H1 (cell line): Measurements from ENCODE around the gene TNFAIP1. TPM values are rescaled to one million over a fixed set of nuclear protein-coding genes. Genes with fewer than 3 reads are reported as not detected.
A peak's percentile ranks its signal among the peaks of the same experiment; 100 is the strongest.

ENCODE experiments used
- CTCF ChIA-PET: fragments of 300-600 bp; sonication (Branson Sonifier 250); formaldehyde crosslinking; loops from one replicate; lab custom pipeline; 2021; ENCODE audit not compliant: partially characterized antibody; lab: Charles Lee
- POLR2A ChIA-PET: fragments of 300-600 bp; sonication (Branson Sonifier 250); formaldehyde crosslinking; loops from one replicate; lab custom pipeline; 2021; ENCODE audit warnings: inconsistent platforms; ENCODE audit not compliant: partially characterized antibody; lab: Charles Lee
- DNase-seq, 2 experiments: peaks; one replicate each; pipeline versions ENCODE4 v3.0.0 to v3.0.0-alpha.2; 2010 to 2022; ENCODE audit warnings: low spot score in 2 of 2, low read depth in 1 of 2, mixed read lengths in 1 of 2
- FAIRE-seq: peaks from 2 replicates; lab custom pipeline; 2011; peaks lifted over from hg19 to GRCh38; lab: Jason Lieb, UNC
- H2AFZ ChIP-seq: 2 replicates; pipeline ENCODE4 v1.8.1; 2012; ENCODE audit warnings: low read length, inconsistent platforms
- H2AK5ac ChIP-seq: 2 replicates; pipeline ENCODE4 v1.6.1; 2013; ENCODE audit warnings: low read depth, low read length
- H2BK120ac ChIP-seq: replicated peaks from 2 replicates; pipeline ENCODE3; 2013; ENCODE audit warnings: low read depth, low read length, inconsistent platforms
- H2BK12ac ChIP-seq: 2 replicates; pipeline ENCODE4 v1.6.1; 2013; ENCODE audit warnings: low read depth, low read length
- H2BK15ac ChIP-seq: 2 replicates; pipeline ENCODE4 v1.6.1; 2013; ENCODE audit warnings: low read length
- H2BK20ac ChIP-seq: 2 replicates; pipeline ENCODE4 v1.6.1; 2013; ENCODE audit warnings: low read length
- H2BK5ac ChIP-seq: 2 replicates; pipeline ENCODE4 v1.6.1; 2013; ENCODE audit warnings: low read depth, low read length
- H3K14ac ChIP-seq: 2 replicates; pipeline ENCODE4 v1.6.1; 2013; ENCODE audit warnings: inconsistent platforms; ENCODE audit not compliant: insufficient read length
- H3K18ac ChIP-seq: 2 replicates; pipeline ENCODE4 v1.6.1; 2013; ENCODE audit warnings: low read length; ENCODE audit errors: extremely low read depth
- H3K23ac ChIP-seq: 2 replicates; pipeline ENCODE4 v1.6.1; 2013; ENCODE audit warnings: inconsistent platforms; ENCODE audit not compliant: insufficient read length
- H3K23me2 ChIP-seq: 2 replicates; pipeline ENCODE4 v1.6.1; 2013; ENCODE audit warnings: low read depth, low read length
- H3K27ac ChIP-seq: 2 replicates; pipeline ENCODE4 v1.6.1; 2011; ENCODE audit warnings: low read depth, low read length, inconsistent platforms
- H3K27me3 ChIP-seq, 4 experiments: replicated peaks in 1 of 4; 1 replicate in 1 of 4; 2 replicates in 3 of 4; pipeline versions ENCODE4 v1.6.1 to v1.8.1; 2011 to 2013; ENCODE audit warnings: low read length in 3 of 4, mild to moderate bottlenecking in 3 of 4, inconsistent platforms in 2 of 4, mixed read lengths in 2 of 4, moderate library complexity in 1 of 4; ENCODE audit not compliant: control insufficient read depth in 3 of 4, insufficient read depth in 3 of 4; ENCODE audit errors: extremely low read depth in 1 of 4
- H3K36me3 ChIP-seq, 4 experiments: 2 replicates each; pipeline versions ENCODE4 v1.6.1 to v1.8.1; 2011 to 2013; ENCODE audit warnings: mild to moderate bottlenecking in 4 of 4, low read length in 3 of 4, moderate library complexity in 2 of 4, control low read depth in 1 of 4, inconsistent platforms in 1 of 4; ENCODE audit not compliant: insufficient read depth in 4 of 4, control insufficient read depth in 2 of 4
- H3K4ac ChIP-seq: replicated peaks from 2 replicates; pipeline ENCODE3; 2013; ENCODE audit warnings: low read length, low read depth, mixed read lengths, inconsistent platforms; ENCODE audit not compliant: insufficient read length
- H3K4me1 ChIP-seq, 4 experiments: replicated peaks in 1 of 4; 1 replicate in 1 of 4; 2 replicates in 3 of 4; pipeline versions ENCODE4 v1.6.1 to v1.8.1; 2011 to 2013; ENCODE audit warnings: low read length in 3 of 4, inconsistent platforms in 2 of 4, mixed read lengths in 1 of 4; ENCODE audit not compliant: insufficient read depth in 4 of 4, control insufficient read depth in 3 of 4
- H3K4me2 ChIP-seq, 2 experiments: 2 replicates each; pipeline versions ENCODE4 v1.6.1 to v1.8.1; 2011 to 2013; ENCODE audit warnings: low read depth in 2 of 2, low read length in 2 of 2, control low read depth in 1 of 2, inconsistent platforms in 1 of 2, mild to moderate bottlenecking in 1 of 2; ENCODE audit not compliant: insufficient read depth in 1 of 2
- H3K4me3 ChIP-seq, 4 experiments: fragments of 200-600, 300-600 bp in 1 of 4; sonication (generic), shearing (Covaris generic), sonication (Bioruptor Twin) in 1 of 4; 2 replicates each; pipeline versions ENCODE4 v1.5.1 to v1.8.1; 2011 to 2016; ENCODE audit warnings: low read length in 4 of 4, low read depth in 3 of 4, control low read depth in 2 of 4, inconsistent platforms in 2 of 4, mild to moderate bottlenecking in 2 of 4, mixed read lengths in 1 of 4, moderate library complexity in 1 of 4; ENCODE audit not compliant: insufficient read depth in 2 of 4; ENCODE audit errors: extremely low read depth in 1 of 4
- H3K56ac ChIP-seq: replicated peaks from 2 replicates; pipeline ENCODE3; 2013; ENCODE audit warnings: low read depth, mild to moderate bottlenecking, mixed read lengths, low read length, inconsistent platforms; ENCODE audit not compliant: insufficient read length
- H3K79me1 ChIP-seq: 2 replicates; pipeline ENCODE4 v1.6.1; 2013; ENCODE audit warnings: low read depth, low read length, control low read depth
- H3K79me2 ChIP-seq, 2 experiments: 2 replicates each; pipeline versions ENCODE4 v1.6.1 to v1.8.1; 2012 to 2013; ENCODE audit warnings: low read length in 2 of 2, mild to moderate bottlenecking in 2 of 2, inconsistent platforms in 1 of 2; ENCODE audit not compliant: insufficient read depth in 2 of 2, control insufficient read depth in 1 of 2
- H3K9ac ChIP-seq, 4 experiments: replicated peaks in 1 of 4; 1 replicate in 1 of 4; 2 replicates in 3 of 4; pipeline versions ENCODE4 v1.6.1 to v1.8.1; 2011 to 2013; ENCODE audit warnings: low read depth in 3 of 4, low read length in 3 of 4, control low read depth in 2 of 4, mild to moderate bottlenecking in 2 of 4, moderate library complexity in 2 of 4, inconsistent platforms in 1 of 4; ENCODE audit errors: extremely low read depth in 1 of 4
- H3K9me3 ChIP-seq, 2 experiments: 2 replicates each; pipeline versions ENCODE4 v1.6.1 to v1.8.1; 2012 to 2013; ENCODE audit warnings: mild to moderate bottlenecking in 2 of 2, moderate library complexity in 2 of 2, control low read depth in 1 of 2, inconsistent platforms in 1 of 2, low read depth in 1 of 2, low read length in 1 of 2, mixed read lengths in 1 of 2; ENCODE audit not compliant: insufficient read depth in 2 of 2
- H4K20me1 ChIP-seq, 2 experiments: replicated peaks in 1 of 2; 2 replicates each; pipeline versions ENCODE3 to v1.8.1; 2011 to 2013; ENCODE audit warnings: inconsistent platforms in 2 of 2, low read length in 2 of 2, mild to moderate bottlenecking in 1 of 2; ENCODE audit not compliant: insufficient read depth in 2 of 2, control insufficient read depth in 1 of 2
- H4K5ac ChIP-seq: 2 replicates; pipeline ENCODE4 v1.6.1; 2013; ENCODE audit warnings: low read length, low read depth, mixed read lengths, inconsistent platforms; ENCODE audit not compliant: insufficient read length
- H4K8ac ChIP-seq: 2 replicates; pipeline ENCODE4 v1.8.0; 2013; ENCODE audit warnings: mild to moderate bottlenecking, moderate library complexity, low read length, inconsistent platforms; ENCODE audit not compliant: insufficient read depth; ENCODE audit errors: extremely low read depth
- H4K91ac ChIP-seq: replicated peaks from 2 replicates; pipeline ENCODE3; 2013; ENCODE audit warnings: low read length, mixed read lengths, inconsistent platforms; ENCODE audit not compliant: insufficient read length
- CHD2 ChIP-seq: IDR thresholded peaks from 2 replicates; pipeline ENCODE4 v1.6.1; 2012; ENCODE audit warnings: low read length, improper control_type of control experiment
- HDAC6 ChIP-seq: IDR thresholded peaks from one replicate; pipeline ENCODE4 v1.7.1; 2012; ENCODE audit warnings: low read depth, mild to moderate bottlenecking, inconsistent platforms, low read length, moderate library complexity
- KDM4A ChIP-seq: IDR thresholded peaks from one replicate; pipeline ENCODE4 v1.7.1; 2012; ENCODE audit warnings: low read depth, mild to moderate bottlenecking, moderate library complexity, low read length, inconsistent platforms; ENCODE audit not compliant: severe bottlenecking
- NRF1 ChIP-seq: IDR thresholded peaks from 2 replicates; pipeline ENCODE4 v1.6.1; 2011; ENCODE audit warnings: mild to moderate bottlenecking, low read depth, low read length, improper control_type of control experiment
- POU5F1 ChIP-seq: IDR thresholded peaks from 2 replicates; pipeline ENCODE4 v1.6.1; 2011; ENCODE audit warnings: low read depth, mild to moderate bottlenecking, low read length, moderate library complexity
- SIN3A ChIP-seq, 2 experiments: IDR thresholded peaks in 1 of 2; conservative IDR thresholded peaks in 1 of 2; 2 replicates each; pipeline ENCODE4 v1.6.1; 2011 to 2012; ENCODE audit warnings: low read length in 2 of 2, improper control_type of control experiment in 1 of 2, low read depth in 1 of 2, mild to moderate bottlenecking in 1 of 2
- SIX5 ChIP-seq: IDR thresholded peaks from 2 replicates; pipeline ENCODE4 v1.6.1; 2011; ENCODE audit warnings: mild to moderate bottlenecking, low read depth, low read length
- SP1 ChIP-seq: IDR thresholded peaks from 2 replicates; pipeline ENCODE4 v1.6.1; 2011; ENCODE audit warnings: low read depth, low read length
- SP2 ChIP-seq: IDR thresholded peaks from 2 replicates; pipeline ENCODE4 v1.6.1; 2012; ENCODE audit warnings: mild to moderate bottlenecking, low read length, inconsistent platforms
- TBP ChIP-seq: IDR thresholded peaks from 2 replicates; pipeline ENCODE4 v1.6.1; 2011; ENCODE audit warnings: low read depth, low read length, improper control_type of control experiment
- TCF12 ChIP-seq: IDR thresholded peaks from 2 replicates; pipeline ENCODE4 v1.6.1; 2011; ENCODE audit warnings: low read depth, mild to moderate bottlenecking, low read length
- WGBS, 2 experiments: shearing (Covaris generic) in 1 of 2; methylation state at CpG; one replicate each; pipeline versions ENCODE4 v1.1.6 to v1.1.7; 2013 to 2015; ENCODE audit warnings: low lambda C conversion rate in 2 of 2, mixed read lengths in 2 of 2, inconsistent platforms in 1 of 2, low coverage in 1 of 2, missing lambda C conversion rate in 1 of 2; ENCODE audit not compliant: insufficient replicate concordance in 2 of 2, insufficient coverage in 1 of 2, insufficient read length in 1 of 2; ENCODE audit errors: extremely low coverage in 1 of 2, missing lambda C conversion rate in 1 of 2; 5-methylcytosine and 5-hydroxymethylcytosine counted together
- polyA plus RNA-seq, 7 experiments: library from polyadenylated mRNA; depleted of rRNA in 3 of 7; stranded (reverse) in 5 of 7; unstranded in 2 of 7; fragments of >200 nt in 5 of 7; fragments of 200-250 nt in 2 of 7; gene quantifications; 1 replicate in 5 of 7; 2 replicates in 1 of 7; 4 replicates in 1 of 7; pipeline versions ENCODE4 v1.2.1 to v1.2.3, GENCODE V29; 2011 to 2013; ENCODE audit warnings: missing spikeins in 2 of 7, mixed read lengths in 2 of 7
- total RNA-seq: library from RNA; stranded (reverse); fragmentation: NEBNext Ultra II Directional; extraction: Animal tissue kit (Norgen Biotek cat#: 25700); gene quantifications from 2 replicates; pipeline ENCODE4 v1.2.1, GENCODE V29; 2021

TNFAIP1 gene
- total and polyA plus RNA-seq, 2 of the 8 experiments (the other 6 are each of a cell fraction or from before 2014, with no cell fraction given): 16.9 to 19.5 TPM

DNA sequence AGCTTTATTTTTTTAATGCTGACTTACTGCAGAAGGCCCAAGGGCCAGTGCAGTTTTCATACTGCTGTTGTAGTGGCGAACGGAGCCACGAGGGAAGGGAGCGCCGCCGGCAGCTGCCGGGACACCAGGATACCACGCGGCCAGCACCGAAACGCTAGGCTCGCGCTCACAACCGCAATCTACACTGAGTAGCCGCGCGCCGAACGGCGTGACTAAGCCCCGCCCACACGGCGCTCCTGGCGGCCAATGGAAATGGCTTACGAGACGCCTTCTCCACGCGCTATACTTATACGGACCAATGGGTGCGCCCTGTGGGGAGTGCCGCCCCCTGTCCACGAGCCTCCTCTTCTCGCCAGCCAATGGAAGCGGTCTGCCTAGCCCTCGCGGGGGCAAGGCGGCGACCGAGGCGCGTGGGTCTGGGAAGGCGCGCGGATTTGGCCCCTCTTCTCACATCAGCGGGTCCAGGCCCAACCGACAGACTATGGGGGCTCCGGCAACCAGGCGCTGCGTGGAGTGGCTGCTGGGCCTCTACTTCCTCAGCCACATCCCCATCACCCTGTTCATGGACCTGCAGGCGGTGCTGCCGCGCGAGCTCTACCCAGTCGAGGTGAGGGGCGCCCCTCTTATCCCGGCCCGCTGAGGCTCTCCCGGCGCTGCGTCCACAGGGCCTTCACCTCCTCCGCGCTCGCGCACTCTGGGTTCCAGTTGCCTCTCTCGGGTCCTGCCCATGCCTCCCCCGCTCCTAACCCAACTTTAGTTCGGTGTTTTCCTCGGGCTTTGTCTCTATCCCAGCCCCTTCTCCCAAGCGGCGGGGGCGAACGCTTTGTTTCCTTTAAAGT lies 16.6 kb upstream of the TNFAIP1 start, which contains the start of gene TMEM97:
Gene TMEM97, plus strand, starts transcription at position 442 of the 839 bp plus-strand sequence. Its CDS starts 40 bp downstream, at position 482.
- ChIA-PET CTCF (interaction anchor here (0.6 to 2.3 kb wide), 9 partner anchors 11 to 96 kb away, joined by 3 to 12 read pairs (median 3); no protein-coding TSS in a partner anchor), POLR2A (interaction anchor here (0.8 to 4.1 kb wide), 23 partner anchors 9 to 514 kb away, joined by 3 to 30 read pairs (median 3); partner anchors contain the start of genes IFT20, POLDIP2 and TNFAIP1)
- H2BK5ac ChIP-seq: peak within 1 kb of the TSS; percentile 69; the same call in 1 of the 2 replicates
- peak within 1 kb of the TSS; percentile 72 for H3K18ac ChIP-seq
- H3K4me1 ChIP-seq: peaks cover 4 to 26% (median 13%) of the 10 kb centered on the region in 4 experiments
- H2BK20ac ChIP-seq: no peak within 1 kb of the TSS
- peak within 1 kb of the TSS; percentile 55 for H3K56ac ChIP-seq
- peak within 1 kb of the TSS; percentile 17; the same call in 1 of the 2 replicates for H2AK5ac ChIP-seq
- peak within 1 kb of the TSS; percentile 90; the same call in 1 of the 2 replicates for H4K8ac ChIP-seq
- peaks cover 0 to 4% (median 0%) of the 10 kb centered on the region in 4 experiments; a peak in 3 of 8 replicates for H3K36me3 ChIP-seq
- H4K20me1 ChIP-seq: peaks cover 1 to 9% of the 10 kb centered on the region in 2 experiments
- no peaks in the 10 kb centered on the region for H3K9me3 ChIP-seq
- peak within 1 kb of the TSS; percentile 75 to 85 (median 82) for H3K9ac ChIP-seq
- WGBS, 2 experiments: 0% methylated on average over 61 of the region's 72 CpGs; no CpG with 5 or more reads in 1 of the 2 experiments
- peak within 1 kb of the TSS; percentile 26 for H4K91ac ChIP-seq
- H4K5ac ChIP-seq: peak within 1 kb of the TSS; percentile 49
- H3K79me2 ChIP-seq: peaks cover 33 to 50% of the 10 kb centered on the region in 2 experiments
- peak within 1 kb of the TSS; percentile 81 to 99 for H3K4me2 ChIP-seq
- H3K79me1 ChIP-seq: no peaks in the 10 kb centered on the region
- peaks cover 0 to 3% (median 0%) of the 10 kb centered on the region in 4 experiments; a peak in 1 of 7 replicates for H3K27me3 ChIP-seq
- peak within 1 kb of the TSS; percentile 63 to 90 (median 70) for H3K4me3 ChIP-seq
- H3K23me2 ChIP-seq: peaks cover 11% of the 10 kb centered on the region
- H2BK120ac ChIP-seq: no peak within 1 kb of the TSS
- H3K23ac ChIP-seq: no peak within 1 kb of the TSS
- peak within 1 kb of the TSS; percentile 65; the same call in 1 of the 2 replicates for H2BK12ac ChIP-seq
- DNase-seq (peak; percentile 73 to 92), FAIRE-seq (no peak)
- H3K4ac ChIP-seq: no peak within 1 kb of the TSS
- H2BK15ac ChIP-seq: peak within 1 kb of the TSS; percentile 97; the same call in 1 of the 2 replicates
- peak within 1 kb of the TSS; percentile 89 for H2AFZ ChIP-seq
- peak within 1 kb of the TSS; percentile 62 for H3K14ac ChIP-seq
- peak within 1 kb of the TSS; percentile 56 for H3K27ac ChIP-seq
- no peak for TF ChIP-seq SP2
- no peak for TF ChIP-seq POU5F1
- TF ChIP-seq CHD2: peak; percentile 4; the same call in 1 of the 2 replicates
- peak; percentile 89 for TF ChIP-seq KDM4A
- no peak for TF ChIP-seq SIX5
- peak; percentile 70; the same call in 1 of the 2 replicates for TF ChIP-seq TBP
- peak; percentile 77 for TF ChIP-seq SP1
- no peak for TF ChIP-seq HDAC6
- TF ChIP-seq SIN3A (conservative IDR thresholded peaks at IDR 0.05 in 1 of 2, IDR thresholded peaks at IDR 0.05 in 1 of 2; ENCODE audit: low read depth in 1 of 2, low read length in 2 of 2): 0 out of 4 replicates have a peak, but pooled peaks have one; percentile 11 to 26
- TF ChIP-seq TCF12: no peak
- no peak for TF ChIP-seq NRF1
